Ammon's horn (tissue), 1 donor: ENCODE measurements around the gene USP13.
"Not testable (repeated sequence)": the region's sequence is repeated elsewhere in the genome, so short reads cannot be mapped to it uniquely, and the experiment has no call there.

Experiments
- DNase-seq: peaks from one replicate; pipeline ENCODE4 v3.0.0-alpha.2; 2016; ENCODE audit warnings: low spot score

Gene USP13

DNA sequence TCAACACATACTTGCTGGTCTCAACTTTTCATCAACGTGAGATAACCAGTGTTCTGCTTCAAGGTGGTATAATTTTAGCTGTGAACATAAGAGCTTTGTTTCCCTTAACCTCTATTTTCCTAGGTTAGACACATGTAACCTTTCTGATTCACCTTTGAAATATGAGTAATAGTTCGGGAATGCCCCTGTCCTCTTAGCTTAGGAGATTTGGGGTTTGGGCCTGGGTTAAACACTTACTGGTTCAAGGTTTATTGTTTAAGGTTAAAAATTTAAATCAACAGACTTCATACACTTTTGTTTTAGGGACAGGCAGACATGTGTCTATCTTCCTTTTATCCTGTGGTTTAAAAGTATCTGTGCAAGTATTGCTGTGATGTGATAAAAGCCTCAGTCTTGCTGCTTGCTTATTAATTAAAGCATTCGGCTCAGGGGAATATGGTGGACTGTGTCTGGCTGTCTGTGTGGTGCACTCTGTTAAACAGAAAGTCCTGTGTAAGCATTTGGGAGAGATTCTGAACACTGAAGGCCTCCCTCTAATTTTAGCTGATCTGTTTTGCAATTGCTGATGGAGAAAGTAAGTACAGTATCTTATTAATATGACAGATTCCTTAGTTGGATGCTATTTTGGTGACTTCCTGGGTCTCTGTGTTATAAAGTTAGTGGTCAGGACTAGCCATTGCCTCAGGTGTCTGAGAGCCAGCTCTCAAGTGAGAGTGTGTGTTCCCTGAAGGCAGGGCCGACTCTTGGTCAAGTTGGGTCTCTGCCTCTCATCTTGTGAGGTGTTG, 81.8 kb downstream of the USP13 start:
- no peak for DNase-seq

DNA sequence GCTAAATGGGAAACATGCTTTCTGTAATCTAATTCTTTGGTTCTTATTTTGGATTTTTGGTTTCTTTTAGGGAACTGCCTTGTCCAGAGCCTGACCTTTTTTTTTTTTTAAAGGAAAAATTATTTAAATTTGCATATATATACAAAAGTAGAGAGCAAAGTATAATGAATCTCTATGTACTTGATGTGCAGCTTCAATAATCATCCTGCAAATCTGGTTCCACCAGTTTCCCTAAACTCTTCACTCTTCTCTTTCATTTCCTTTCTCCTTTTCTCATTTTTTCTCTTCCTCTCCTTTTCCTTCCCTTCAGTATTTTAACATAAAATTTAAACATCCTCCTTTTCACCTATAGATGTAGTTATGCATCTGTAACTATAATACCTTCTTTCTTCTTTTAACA, 82.5 kb downstream of the USP13 start:
- DNase-seq: no peak

DNA sequence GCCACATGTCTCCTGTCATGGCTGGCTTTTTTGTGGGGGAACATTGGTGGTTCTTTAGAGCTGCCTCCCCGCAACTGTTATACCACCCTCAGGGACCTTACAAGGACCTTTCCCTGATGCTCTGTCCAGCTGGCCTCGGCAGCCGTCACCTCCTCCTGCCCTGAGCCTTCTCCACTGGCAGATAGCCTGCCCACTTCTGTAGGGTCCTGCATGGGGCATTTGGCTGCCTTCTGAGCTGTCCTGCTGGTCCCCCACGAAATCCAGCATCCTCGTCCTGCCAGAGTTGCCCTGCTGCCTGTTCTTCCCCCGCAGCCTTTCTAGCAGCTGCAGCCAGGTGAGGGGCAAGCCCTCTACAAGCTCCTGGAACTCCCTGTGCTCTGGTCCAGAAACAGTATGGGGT, 86.2 kb downstream of the USP13 start:
- DNase-seq: no peak

DNA sequence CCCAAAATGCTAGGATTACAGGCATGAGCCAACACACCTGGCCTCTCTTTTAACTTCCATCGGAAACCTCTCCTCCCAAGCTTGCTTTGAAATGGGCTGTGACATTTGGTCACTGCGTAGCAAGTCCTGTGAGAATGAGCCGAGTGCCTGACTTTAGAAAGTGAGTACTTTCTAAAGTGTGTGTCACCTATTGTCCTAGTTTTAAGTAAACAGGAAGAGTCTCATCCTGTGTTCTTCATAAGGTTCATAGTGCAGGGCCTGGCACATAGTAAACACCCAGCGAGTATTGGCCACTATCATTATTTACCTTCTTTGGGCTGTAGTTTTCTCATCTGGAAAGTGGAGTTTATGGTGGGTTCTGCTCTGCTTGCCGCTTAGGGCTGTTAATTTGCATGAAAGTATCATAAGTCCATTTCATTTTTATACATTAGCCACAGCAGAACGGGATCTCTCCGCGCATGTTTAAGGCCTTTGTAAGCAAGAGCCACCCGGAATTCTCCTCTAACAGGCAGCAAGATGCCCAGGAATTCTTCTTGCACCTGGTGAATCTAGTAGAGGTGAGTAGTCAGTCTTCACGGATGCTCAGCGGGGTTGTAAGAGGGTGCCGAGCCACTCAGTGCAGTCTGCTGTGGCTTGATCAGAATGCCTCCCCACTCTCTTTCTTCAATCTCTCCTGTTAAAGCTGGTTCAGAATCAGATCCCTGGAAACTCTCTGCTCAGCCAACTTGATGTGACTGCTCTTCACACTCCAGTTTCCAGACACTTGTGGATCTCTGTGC, 87.2 kb downstream of the USP13 start:
- DNase-seq: no peak

DNA sequence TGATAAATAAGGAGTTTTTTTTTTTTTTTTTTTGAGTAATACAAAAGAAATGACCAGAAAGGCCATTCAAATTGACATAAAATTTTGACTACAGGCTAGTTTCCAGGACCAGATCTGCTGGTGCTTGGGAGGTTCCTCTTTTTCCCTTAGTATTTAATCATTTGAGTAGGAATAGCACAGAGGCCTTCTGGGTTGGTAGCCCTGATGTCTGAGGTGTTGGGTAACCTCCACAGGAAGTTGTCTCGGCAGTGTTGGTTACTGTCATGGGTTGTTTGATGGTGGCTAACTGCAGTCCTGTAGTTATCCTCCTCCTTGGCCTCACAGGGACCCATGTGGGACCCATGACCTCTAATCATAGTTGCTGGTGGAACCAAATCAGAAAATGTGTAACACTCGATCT, 91.1 kb downstream of the USP13 start:
- no peak for DNase-seq

DNA sequence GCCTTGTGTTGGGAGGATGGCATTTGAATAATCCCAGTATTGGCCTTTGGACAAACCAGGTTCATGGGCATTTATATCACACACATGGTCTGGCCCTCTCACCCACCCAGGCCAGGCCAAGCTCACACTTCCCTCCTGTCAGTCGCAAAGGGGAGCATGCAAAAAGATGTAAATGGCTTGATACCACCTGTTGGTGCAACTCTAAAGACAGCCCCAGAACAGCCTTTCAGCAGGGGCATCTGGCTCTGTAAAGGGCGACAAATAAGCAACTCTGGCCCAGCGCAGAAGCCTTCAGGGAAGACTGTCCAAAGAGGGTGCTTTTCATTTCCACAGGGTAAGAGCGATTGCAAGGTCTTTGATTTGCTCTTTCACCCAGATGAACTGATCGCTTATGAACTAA, 91.8 kb downstream of the USP13 start:
- no peak for DNase-seq

DNA sequence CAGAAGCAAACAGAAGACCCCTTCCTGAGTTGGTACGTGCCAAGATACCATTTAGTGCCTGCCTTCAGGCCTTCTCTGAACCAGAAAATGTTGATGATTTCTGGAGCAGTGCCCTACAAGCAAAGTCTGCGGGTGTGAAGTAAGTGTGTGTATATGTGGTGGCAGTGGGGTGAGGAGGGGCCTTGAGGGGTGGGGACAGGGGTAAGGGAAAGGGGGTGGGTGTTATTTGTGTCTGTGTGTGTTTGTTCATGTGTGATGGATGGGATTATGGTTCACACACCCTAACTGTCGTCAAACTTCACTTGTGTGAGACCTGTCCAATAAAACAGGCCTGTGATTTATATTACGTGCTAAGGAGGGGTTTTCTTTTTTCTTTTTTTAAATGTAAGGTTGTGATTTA, 92.2 kb downstream of the USP13 start:
- DNase-seq: no peak

DNA sequence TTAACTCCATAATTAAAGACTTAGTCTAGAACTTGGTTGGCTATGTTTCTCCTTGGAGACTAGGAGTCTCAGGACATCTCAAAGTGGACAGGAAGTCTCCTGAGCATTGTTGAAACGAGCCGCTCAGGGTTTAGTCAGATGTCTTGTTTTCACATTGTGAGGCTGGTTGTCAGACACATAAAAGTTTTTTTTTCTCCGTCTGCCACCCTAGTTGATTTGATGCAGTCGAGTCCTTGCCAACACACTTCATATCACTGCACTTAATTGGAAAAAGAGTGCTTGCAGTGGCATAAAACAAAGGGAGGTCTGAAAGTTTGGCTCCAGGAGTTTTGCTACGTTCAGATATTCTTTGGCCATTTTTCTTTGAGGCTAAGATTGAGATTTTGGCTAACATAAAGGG, 92.9 kb downstream of the USP13 start:
- no peak for DNase-seq

DNA sequence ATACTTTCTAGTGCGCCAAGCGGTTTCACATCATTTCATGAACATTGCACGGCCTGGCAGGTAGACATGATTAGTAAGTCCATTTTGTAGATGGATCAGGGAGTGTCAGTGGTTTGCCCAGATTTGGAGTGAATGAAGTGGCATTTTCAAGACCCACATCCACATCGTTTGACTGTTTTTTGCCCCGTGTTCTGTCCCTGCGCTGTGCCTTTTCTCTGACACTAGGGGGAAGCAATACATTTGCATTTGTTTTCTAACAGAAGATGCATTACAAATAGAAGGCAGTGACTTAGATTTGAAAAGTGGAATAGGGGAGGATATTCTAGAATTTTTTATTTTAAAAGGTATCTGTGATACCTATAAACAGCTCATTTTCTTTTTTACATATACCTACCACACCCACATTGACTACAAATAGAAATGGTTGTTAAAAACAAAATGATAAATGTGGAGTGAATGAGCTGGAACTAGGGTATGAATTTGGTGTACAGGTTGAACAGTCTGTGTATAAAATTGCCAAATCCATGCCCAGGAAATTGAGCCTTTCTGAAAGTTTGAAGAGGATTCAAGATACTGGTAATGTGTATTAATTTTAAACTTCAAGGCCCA, 98.0 kb downstream of the USP13 start:
- DNase-seq: peak; percentile 46

DNA sequence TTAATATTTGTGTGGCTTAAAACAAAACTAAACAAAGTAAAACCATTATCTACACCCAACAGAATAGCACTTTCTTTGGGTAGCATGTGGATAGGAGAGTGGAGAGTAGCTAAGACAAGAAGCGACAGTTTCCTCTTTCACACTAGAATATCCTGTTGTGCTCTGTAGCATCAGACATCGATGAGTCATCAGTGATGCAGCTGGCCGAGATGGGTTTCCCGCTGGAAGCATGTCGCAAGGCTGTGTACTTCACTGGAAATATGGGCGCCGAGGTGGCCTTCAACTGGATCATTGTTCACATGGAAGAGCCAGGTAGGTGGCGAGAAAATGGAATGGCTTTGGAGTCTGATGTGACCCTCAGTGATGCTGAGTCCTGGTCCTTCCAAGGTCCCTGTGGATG, 108.1 kb downstream of the USP13 start:
- DNase-seq: no peak

DNA sequence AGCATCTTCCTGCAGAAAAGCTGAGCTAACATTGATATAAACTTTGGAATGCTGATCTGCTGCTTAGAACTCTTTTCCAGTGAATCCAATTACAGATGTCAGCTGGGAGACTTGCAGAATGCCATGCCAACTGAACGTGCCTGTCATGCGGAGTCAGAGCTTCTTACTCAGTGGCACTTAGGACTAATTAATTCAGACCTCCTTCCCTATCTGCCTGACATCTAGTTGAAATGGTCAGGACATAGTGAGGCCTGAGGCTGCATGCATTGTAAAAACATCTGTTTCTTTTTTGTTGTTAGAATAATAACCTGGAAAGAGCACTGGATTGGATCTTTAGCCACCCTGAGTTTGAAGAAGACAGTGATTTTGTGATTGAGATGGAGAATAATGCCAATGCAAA, 112.6 kb downstream of the USP13 start:
- no peak for DNase-seq

DNA sequence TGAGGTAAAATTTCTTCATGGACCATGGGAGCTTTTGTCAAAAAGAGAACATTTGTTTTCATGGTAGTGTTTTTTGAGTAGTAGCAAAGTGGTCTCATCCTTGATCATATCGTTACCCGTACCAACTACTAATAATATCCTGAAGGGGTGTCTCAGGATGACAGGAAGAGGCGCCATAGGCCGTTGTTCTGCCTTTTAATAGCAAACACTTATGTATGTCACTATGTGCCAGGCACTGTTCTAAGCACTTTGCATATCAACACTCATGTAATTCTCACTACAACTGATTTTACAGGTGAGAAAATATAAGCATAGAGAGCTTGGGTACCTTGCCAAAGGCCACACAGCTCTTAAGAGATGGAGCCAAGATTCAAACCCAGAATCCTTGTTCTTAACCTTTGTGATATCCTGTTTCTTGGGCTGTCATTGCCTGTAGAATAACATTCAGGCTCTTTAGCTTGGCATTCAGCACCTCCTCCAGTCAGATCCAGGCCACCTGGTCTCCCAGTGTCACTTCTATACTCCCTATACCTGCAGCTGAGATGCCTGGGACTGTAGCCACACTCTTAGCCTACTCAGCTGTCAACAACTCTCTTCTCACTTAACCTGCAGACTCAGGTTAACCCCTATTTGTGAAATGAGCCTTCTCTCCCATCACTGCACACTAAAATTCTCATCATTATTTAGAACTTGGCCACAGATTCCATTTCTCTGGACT, 113.7 kb downstream of the USP13 start:
- DNase-seq: no peak

DNA sequence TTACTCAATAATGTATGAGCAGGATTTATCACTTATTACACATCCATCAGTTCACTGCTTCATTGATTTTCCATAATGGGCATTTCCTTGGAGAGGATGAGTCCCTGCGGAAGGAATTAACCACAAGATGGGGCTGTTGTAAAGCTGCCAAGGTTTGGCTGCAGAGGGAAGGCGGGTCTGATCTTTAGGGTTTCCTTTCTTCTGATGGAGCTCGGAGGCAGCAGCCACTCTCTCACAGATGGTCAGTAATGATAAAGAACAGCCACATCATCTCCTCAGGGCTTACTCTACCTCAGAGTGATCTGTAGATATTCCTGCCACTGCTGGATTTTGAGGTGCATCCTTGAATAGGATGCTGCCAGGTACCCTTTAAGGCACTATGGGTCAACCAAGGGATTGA, 115.2 kb downstream of the USP13 start:
- peak; percentile 58 for DNase-seq

DNA sequence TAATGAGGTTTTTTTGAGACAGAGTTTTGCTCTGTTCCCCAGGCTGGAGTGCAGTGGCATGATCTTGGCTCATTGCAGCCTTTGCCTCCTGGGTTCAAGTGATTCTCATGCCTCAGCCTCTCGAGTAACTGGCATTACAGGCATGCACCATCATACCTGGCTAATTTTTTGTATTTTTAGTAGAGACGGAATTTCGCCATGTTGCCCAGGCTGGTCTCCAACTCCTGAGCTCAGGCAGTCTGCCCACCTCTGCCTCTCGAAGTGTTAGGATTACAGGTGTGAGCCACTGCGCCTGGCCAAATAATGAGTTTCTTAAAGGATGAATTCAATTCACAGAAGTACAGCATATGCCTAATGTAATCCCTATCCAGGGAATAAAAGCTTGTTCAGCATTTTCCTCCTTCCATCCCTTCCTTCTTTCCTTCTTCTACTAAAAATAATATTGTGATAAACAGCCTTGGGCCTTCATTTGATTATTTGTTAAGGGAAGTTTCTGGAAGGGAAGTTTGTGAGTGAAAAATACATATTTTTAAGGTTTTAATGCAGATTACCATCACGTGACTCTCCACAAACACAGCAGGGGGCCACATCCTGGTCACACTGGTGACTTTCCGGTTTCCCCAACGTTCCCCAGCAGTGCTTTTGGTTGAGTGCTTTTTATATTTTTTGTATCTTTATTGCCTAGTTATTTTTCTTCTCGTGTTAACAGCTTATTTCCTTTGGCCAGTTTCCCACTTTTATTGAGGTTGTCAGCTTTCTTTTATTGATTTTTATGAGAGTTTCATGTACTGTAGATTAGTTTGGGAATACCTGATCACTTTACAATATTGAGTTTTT, 116.8 kb downstream of the USP13 start:
- DNase-seq: no peak

DNA sequence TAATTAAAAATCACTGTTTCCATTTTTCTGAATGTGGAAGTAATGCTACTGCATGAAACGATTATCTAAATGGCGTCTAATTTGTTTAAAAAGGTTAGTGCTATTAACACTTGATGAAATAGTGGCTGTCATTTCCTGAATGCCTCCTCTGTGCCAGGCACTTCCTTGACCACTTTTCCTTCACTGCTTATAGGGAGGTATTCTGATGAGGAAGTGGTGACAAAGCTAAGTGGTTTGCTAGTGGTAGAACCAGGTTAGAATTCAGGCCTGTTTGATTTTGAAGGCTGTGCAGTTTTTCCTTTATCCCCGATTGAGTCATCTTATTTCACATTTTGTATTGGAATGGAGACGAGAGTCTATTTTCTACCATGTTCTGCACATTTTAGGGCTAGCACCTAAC, 119.0 kb downstream of the USP13 start:
- no peak for DNase-seq

DNA sequence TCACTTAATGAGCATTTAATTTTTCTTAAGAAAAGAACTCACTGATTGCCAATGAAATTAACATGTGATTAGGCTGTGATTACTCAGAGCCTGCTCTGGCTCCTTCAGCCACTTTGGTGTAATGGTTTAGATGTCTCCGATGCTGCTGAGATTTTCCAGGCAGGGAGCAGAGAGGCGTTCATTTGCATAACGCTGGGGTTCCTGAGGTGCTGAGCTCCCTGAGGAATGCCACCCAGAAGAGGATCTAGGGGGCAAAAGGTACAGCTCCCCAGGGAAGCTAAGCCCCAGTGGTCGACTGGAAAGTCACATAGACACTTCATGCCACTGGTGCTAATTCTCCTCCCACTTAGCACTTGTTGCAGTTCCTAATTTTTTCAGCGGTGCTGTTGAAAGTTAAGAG, 119.5 kb downstream of the USP13 start:
- no peak for DNase-seq

DNA sequence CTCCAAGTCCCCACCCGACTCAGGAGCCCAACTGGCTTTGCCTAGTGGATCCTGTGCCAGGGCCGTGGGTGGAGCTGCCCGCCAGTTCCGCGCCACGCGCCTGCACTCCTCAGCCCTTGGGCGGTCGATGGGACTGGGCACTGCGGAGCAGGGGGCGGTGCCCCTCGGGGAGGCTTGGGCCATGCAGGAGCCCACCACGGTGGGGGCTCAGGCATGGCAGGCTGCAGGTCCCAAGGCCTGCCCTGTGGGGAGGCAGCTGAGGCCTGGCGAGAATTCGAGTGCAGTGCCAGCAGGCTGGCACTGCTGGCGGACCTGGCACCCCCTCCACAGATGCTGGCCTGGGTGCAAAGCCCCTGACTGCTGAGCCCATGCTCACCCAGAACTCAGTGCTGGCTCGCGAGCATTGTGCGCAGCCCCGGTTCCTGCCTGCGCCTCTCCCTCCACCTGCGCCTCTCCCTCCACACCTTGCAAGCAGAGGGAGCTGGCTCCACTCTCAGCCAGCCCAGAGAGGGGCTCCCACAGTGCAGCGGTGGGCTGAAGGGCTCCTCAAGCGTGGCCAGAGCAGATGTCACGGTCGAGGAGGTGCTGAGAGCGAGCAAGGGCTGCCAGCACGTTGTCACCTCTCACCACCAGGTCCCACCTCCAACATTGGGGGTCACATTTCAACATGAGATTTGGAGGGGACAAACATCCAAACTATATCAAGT, 122.7 kb downstream of the USP13 start:
- DNase-seq: no peak

DNA sequence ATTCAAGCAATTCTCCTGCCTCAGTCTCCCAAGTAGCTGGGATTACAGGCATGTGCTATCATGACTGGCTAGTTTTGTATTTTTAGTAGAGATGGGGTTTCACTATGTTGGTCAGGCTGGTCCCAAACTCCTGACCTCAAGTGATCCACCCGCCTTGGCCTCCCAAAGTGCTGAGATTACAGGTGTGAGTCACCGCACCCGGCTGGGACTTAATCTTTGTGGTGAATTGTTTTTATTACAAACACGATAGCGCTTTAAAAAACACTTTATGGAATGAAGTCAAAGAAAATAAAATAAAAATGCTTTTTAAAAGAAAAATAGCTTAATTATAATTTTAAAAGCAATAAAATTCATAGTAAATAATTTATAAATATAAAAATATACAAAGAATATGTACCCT, 130.0 kb downstream of the USP13 start:
- not testable (repeated sequence) for DNase-seq

DNA sequence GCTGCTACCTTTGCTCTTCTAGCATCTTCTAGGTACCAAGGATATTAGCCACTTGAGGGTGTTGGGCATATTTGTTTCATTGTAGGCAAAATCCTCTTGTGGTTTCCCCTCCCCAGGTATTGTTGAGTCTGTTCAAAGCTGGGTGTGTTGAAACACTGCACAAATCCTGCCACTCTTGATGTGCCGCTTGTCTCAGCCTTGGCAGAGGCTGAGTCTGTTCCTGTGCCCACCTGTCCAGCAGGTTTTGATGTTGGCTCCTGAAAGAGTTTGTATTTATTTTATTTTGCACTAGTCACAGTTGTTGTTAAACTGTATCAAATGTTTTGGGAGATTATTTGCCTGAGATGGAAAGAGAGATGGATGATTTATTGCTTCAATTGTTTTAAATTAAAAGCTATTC, 136.2 kb downstream of the USP13 start:
- DNase-seq: no peak

DNA sequence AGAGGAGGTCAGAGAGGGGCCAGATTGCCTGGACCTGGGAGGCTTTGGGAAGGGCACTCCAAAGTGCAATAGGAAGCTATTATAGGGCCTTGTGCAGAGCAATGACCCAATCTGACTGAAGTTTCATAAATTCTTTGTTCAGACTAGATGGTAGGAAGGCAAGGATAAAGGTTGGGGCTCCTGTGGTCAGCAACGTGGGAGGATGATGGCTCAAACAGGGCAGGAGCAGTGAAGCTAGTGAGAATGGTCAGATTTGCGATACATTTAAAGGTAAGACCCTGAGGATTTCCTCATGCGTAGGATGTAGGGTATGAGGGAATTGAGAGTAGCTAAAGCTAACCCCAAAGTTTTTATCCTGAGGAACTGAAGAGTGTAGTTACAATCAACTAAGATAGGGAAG, 139.0 kb downstream of the USP13 start:
- DNase-seq: no peak

DNA sequence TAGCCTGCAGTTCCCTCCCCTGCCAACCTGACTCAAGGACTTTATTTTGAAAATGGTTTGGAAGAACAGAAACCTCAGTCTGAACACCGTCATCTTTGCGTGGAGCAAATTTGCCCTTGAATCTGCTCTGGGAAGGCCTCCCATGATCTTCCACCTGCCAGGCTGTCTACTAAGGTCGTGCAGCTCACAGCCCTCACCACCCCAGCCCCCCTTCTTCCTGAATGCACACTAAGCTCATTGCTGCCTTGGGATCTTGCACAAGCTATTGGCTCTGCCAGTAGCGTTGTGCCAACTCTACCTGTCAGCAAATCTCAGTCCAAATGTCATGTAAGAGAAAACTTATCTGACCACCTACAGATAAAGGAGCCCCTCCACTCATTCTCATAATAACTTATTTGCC, 141.5 kb downstream of the USP13 start:
- DNase-seq: no peak
